Left kidney (tissue), 2 donors: ENCODE data around the gene INTS13. TPM values are rescaled to one million over a fixed set of nuclear protein-coding genes. Genes with fewer than 3 reads are reported as not detected.
A peak's percentile ranks its signal among the peaks of the same experiment; 100 is the strongest.
"Not testable (repeated sequence)": the region's sequence is repeated elsewhere in the genome, so short reads cannot be mapped to it uniquely, and the experiment has no call there.

Experiments
- DNase-seq: peaks from one replicate; pipeline ENCODE4 v3.0.0-alpha.2; 2013
- polyA plus RNA-seq: library from polyadenylated mRNA; unstranded; fragments of 120-200 nt; gene quantifications from one replicate; pipeline ENCODE4 v1.2.1, GENCODE V29; 2013; ENCODE audit not compliant: insufficient read length

The INTS13 gene
- polyA plus RNA-seq, 1 donor, result 40.2 TPM

DNA sequence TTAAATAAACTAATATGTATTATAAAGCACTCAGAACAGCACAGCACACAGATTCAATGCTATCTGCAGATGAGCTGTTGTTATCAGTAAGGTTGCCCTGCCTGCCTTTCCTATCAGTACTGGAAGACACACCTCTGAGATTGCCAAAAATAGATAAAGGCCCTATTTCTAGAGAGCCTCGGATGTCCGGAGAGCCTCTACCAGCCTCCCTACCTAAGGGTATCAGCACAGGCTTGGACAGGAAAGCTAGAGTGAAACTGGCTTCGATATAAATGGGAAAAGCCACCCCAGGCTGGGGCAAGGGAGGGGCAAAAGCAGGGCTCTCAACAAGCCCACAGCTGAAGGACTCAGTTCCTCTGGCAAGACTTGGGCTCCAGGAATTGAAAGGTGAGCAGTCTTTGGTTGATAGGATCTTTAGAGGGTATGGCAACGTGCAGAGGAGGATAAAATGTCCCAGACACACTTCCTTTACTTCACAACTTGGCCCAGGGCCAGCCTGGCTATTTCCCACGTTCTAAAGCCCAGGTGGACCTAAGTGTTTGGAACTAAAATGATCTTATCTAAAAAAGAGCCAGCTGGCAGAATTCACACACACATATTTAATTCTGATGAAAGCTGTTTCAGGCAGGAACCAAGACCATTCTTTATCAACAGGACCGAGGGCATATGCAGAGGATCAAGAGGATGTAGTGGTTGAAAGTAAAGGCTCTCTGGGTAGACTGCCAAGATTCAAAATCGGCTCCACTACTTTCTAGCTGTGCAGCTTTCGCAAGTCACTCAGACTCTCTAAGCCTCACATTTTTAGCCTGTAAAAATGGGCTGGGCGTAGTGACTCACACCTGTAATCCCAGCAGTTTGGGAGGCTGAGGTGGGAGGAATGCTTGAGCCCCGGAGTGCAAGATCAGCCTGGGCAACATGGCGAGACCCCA is 67.0 kb downstream of the INTS13 start:
- peak; percentile 52 for DNase-seq

DNA sequence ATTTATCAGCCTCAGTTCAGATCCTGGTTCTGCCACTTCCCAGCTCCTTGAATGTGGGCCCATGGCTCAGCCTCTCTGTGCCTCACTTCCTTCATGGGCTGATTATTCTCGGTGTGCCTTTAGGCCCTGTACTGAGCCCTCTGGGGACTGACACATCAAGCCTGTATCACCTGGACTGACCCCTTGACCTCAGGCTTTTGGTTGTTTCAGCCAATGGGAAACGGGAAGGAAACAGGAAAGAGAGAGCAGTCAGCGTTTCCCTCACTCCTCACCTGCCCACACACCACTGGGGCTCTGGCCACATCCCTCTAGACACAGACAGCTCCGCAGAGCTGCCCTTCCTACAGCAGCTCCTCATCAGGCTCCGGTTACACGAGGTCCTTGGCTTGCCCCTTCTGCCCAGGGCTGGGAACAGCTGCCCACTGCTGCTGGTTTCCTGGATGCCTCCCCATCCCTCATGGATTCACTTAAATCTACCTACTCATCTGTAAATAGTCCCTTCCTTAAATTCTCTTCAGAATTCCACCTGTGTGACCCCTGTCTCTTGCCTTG is 67.8 kb downstream of the INTS13 start:
- no peak for DNase-seq

DNA sequence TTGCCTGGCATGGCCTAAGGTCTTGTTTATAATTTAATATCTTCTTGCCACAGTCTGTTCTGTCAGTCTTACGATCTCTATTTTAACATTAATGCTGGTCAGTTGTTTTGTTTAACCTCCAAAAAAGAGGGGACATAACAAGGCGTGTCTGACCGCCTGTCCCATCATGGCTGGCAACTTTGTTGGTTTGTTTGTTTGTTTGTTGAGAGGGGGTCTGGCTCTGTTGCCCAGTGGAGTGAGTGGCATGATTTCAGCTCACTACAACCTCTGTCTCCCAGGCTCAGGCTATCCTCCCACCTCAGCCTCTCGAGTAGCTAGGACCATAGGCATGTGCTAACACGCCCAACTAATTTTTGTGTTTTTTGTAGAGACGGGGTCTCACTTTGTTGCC is 68.7 kb downstream of the INTS13 start:
- no peak for DNase-seq

DNA sequence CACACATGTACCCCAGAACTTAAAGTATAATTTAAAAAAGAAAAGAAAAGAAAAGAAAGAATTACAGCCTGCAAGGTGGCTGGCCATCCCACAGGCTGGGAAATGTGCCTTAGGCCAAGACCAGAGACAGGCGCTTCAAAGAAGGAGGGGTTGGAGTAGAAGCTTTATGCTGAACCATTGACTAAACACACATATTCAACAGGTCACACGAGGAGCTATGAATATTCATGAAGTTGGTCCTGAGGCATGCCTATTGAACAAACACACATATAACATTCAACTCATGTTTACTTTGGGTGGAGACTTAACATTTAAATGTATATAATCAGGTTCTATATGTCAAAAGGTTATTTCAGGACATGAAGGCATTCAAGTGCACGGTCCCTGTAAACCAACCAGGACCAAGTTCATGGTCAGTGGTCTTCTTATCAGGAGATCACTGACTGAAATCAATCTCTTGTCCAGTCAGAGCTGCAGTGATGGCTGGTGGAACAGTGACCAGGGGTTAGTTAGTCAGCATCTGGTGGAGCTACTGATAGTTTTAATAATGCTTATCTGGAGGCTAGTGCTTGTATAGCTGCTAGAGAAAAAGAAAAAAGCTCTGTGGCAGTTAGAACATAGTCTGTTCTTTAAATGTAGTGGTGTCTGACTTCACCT is 69.2 kb downstream of the INTS13 start:
- DNase-seq, result no peak

DNA sequence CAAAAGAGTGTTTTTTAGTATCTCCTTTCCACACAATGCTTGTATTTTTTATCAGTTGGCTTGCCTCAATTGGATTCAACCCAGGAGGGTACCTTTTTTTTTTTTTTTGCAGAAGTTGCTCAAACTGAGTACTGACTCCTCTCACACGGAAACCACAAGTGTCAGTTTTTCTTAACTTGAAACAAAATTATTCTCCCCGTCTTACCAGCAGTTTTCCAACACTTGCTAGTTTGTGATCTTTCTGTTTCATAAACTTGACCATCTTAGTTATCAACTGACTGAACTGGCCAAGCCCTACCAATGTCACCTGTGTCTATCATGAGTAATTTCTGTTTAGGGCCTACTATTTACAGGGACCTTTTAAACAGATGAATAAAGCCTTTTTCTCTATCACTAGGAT is 70.7 kb downstream of the INTS13 start:
- DNase-seq, result no peak

DNA sequence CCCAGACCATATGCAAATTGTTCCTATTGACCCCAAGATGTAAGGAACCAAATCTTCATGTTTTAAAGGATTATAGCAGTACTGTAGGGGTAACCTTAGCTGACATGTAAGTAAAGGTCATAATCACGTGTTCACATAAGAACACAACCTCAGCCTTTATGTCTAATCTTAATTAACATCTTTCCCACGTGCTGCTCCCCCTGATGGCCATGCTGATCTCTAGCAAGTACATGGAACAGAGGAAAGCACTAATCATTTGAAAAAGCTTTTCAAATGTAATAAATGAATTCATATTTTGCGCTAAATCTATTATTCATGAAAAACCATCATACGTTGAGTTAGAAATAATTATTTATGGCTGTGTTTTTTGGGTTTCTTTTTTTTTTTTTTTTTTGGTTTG is 74.3 kb downstream of the INTS13 start:
- no peak for DNase-seq

DNA sequence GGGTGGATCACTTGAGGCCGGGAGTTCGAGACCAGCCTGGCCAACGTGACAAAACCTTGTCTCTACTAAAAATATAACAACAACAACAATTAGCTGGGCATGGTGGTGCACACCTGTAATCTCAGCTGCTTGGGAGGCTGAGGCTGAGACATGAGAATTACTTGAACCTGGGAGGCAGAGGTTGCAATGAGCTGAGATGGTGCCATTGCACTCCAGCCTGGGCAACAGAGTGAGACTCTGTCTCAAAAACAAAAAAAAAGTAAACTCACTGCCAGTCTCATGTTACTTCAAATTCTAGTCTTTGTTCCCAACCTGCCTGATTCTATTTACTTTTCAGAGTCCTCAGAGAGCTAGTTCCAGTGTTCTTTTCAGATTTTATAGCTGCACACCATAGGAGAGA is 75.0 kb downstream of the INTS13 start:
- DNase-seq, result not testable (repeated sequence)

DNA sequence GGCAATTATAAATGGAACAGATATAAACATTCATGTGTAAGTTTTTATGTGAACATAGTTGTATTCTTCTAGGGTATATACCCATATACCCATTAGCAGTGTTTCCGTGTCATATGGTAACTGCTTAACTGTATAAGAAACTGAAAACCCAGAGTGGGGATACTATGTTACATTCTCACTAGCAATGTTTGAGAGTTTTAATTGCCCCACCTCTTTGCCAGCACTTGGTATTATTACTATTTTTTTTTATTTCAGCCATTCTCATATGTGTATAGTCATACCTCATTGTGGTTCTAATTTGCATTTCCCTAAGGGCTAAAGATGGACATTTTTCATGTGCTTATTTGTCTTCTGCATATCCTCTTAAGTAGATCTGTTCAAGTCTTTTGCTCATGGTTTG is 76.1 kb downstream of the INTS13 start:
- DNase-seq, result no peak

DNA sequence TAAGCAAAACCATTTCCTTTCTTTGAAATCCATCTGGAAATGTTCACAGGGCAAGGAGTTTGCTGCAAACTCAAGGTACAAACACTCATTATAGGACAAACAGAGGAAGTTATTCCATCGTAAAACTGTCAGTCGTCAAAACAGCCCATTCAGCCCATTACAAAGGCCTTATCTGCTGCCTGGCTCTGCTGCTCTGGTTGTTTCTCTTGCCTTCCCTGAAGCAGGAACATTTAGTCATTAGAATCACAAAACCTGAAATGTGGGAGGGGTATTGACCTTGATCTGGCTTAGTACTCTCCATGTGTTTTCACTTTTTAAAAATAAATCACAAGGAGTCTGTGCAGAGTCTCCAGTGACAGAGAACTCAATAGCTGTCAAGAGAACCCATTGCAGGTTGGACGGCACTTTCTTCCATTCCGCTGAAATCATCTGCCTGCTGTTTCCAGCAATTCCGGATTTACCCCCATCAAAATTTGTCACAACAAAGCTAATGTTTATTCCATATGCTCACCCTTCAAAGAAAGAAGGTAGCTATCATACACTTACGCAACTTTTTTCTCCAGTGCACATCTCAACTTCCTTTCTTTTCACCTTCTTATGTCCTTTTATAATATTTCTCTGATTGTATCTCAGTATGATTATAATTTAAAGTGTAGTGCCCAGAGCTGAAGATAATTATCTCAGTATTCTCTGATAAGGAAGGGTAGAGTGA is 80.2 kb downstream of the INTS13 start:
- DNase-seq, result no peak

DNA sequence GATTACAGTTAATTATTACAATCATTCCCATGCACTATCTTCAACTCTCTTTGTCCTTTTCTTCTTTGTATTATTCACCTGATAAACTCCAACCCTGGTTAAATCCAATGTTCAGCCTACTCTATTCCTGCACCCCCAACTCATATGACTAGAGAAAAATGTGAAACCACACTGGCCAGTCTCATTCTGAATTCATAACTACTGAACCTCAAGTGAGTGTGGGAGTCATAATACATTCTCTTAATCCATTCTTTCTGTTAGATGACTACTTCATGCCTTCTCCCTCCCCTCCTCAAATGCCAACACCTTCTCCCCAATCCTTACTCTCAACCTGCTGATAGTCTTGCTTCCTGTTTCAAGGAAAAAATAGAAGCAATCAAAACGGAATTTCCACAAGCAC is 82.4 kb downstream of the INTS13 start:
- DNase-seq, result no peak

Other genes with a start within 250 kb of the INTS13 start
- 16.5 TPM for gene ITPR2, start 104.8 kb downstream of the INTS13 start, polyA plus RNA-seq
- gene FGFR1OP2, start 489 bp upstream of the INTS13 start, polyA plus RNA-seq, result 87.3 TPM
- gene TM7SF3, start 76.4 kb upstream of the INTS13 start, polyA plus RNA-seq, result 93.8 TPM
- 65.5 TPM for gene MED21, start 84.6 kb upstream of the INTS13 start, polyA plus RNA-seq
- 0.32 TPM for gene C12orf71, start 144.6 kb upstream of the INTS13 start, polyA plus RNA-seq